OCI-M1 (cell line): Measurements from ENCODE around the gene ZNF316.
"Not testable (repeated sequence)": the region's sequence is repeated elsewhere in the genome, so short reads cannot be mapped to it uniquely, and the experiment has no call there.

Source experiments
- DNase-seq: peaks from one replicate; lab custom pipeline; 2025; lab: John Stamatoyannopoulos, UW

The ZNF316 gene

DNA sequence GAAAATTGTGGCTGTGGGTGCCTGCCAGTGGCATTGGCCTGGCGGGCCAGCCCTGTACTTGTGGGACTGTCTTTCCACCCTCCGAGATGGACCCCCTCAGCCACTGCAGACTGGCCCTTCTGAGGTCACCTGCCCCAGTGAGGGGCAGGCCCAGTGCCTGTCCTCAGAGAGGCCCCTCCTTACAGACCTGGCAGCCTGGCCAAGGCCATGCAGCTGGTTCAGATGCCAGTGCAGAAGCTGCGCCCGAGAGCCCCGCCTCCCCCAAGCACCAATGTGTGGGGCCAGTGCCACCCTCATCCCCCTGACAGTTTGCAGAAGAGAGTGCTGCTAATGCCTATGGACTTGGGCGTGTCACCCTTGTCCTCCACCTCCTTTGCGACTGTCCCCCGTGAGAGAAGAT, 10.0 kb downstream of the ZNF316 start:
- no peak for DNase-seq

- no peak for DNase-seq
Measured at GRCh38 chr7:6647541-6647940, 10.4 kb downstream of the ZNF316 start.

DNA sequence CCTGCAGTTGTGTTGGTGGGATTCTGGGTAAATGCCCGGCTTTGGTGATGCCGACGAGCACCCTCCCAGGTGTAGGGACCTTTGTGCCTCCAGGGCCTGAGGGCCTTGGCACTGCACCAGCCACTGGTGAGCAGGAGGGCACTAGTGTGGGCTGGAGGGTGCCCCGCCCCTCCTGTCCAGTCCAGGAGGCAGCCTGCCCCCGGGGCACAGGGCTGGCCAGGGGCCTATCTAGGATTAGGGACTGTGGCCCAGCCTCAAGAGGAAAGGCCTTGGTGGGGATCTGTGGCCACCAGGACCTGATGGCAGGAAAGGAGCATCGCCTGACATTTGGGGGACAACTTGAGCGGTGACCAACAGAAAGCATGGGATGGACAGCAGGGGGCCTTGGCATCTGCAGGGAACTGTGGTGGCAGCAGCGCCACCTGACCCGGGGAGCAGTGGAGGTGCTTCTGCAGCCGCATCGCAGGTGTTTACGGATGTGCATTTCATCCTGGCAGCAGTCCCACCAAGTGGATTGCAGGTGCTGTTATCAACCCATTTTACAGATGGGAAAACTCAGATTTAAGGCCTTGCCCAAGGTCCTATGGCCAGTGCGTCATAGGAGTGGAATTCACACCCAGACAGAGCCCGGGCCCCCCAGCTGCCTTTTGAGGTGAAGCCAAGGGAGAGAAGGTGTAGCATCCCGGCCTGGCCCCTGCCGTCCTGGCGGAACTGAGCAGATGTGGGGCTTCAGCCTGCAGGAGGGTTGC, 11.1 kb downstream of the ZNF316 start:
- no peak for DNase-seq

DNA sequence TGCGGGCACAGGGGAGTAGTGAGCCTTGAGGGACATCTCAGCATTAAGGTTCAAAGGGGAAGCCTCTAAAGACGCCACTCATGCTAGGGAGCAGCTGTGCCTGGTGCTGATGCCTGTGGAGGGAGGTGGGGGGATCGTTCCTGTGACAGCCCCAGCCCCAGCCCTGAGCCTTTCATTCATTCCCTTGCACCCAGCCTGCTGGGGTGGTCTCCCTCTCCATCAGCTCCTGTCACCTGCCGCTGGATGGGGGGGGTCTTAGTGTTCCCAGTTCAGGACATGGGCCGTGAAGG, 11.6 kb downstream of the ZNF316 start:
- no peak for DNase-seq

DNA sequence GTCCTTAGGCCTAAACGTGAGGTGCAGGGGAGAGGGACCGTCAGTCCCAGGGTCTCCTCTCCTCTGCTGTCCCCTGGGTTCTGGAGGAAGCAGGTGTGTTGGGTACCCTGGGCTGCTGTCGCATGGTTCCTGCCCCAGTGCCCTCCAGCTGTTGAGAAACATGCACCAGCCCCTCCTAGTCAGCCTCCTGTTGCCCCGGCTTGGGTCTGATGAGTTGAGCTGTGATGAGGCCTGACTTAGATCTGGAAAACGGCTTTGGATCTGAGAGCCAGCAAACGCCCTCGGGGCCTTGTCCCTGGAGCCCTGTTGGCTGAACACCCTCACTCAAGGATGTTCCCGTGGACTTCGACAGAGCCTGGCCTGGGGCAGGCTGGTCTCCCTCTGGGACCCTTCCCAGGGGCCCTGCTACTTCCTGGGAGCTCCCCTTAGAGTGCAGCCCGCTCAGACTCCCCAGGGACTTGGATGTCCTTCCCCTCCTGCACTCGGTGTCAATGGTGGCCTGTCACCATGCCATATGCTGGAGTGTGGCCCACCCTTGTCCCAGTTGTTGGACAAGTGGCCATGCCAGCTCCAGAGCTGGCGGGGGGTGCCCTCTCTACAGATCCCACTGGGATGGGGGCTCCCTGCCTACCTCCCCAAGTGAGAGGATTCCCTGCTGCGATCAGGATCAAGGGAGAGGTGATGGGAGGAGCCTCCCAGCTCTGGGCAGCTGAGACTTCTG, 12.3 kb downstream of the ZNF316 start:
- DNase-seq, result no peak

DNA sequence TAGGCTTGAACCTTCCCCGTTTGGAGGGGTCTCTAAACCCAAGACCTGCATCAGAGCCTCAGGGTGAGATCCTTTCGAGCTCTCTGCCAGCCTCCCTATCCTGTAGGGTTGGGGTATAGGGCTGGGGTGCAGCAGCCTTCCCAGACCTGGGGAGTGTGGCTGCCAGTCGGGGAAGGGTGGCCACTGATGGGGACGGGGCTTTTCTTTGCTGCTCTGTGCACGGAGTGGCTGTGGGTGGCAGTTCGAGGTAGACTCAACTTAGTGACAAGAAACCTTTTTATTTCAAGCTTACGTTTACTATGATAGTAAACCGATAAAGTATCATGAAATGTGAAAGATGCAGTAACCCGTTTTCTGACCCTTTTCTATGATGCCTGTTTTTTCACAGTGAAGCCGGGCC, 13.0 kb downstream of the ZNF316 start:
- no peak for DNase-seq

DNA sequence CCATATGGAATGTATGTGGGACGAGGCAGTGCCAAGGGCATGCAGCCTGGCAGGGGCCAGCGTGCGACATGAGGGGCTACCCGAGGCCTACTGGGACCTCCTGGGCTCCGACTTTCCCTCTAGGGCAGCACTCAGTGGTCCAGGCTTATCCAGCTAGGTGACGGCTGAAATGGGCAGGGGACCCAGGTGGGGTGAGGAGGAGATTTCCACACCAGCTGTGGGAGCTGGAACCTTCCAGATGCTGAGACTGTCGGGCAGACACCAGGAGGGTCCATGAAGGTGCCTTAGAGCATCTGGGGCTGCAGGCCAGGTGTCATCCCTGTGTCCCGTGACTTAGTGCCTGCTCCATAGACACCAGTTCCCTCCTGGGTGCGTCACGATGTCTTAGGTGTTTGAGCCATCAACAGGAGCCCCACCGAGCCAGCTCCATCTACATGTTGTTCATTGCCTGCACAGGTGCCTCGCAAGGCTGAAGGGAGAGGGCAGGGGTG, 13.4 kb downstream of the ZNF316 start:
- DNase-seq, result no peak

DNA sequence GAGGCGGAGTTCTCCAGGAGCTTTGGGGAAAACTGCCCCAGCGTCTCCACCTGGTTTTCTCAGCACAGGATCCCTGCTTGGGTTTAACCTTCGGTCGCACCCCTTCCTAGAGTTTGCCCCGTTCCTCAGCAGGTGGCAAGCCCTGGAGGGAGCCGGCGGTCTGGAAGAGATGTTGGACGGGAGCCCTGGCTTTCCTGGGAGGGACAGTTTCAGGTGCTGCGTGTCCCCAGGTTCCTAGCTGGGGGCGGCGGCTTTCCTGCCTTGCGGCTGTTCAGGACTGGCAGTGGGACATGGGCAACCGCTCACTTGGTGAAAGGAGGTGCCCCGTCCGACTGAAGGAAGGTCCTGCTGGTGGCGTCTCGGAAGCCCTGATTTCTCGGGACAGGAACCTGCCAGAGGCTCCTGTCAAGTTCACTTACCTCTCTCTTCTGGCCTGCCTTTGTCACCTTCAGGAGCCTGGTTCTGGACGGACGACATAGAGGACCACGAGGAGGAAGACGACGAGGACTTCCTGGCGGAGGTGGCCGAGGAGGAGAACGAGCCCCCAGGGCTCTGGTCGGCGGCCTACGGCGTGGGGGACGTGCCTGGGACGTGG, 14.8 kb downstream of the ZNF316 start:
- DNase-seq, result no peak

GRCh38 chr7:6652446-6653011, 15.4 kb downstream of the ZNF316 start:
- DNase-seq, result no peak

- DNase-seq, result no peak
Measured at GRCh38 chr7:6653071-6654003, 16.2 kb downstream of the ZNF316 start.

- no peak for DNase-seq
Measured at GRCh38 chr7:6654113-6654841, 17.2 kb downstream of the ZNF316 start.

DNA sequence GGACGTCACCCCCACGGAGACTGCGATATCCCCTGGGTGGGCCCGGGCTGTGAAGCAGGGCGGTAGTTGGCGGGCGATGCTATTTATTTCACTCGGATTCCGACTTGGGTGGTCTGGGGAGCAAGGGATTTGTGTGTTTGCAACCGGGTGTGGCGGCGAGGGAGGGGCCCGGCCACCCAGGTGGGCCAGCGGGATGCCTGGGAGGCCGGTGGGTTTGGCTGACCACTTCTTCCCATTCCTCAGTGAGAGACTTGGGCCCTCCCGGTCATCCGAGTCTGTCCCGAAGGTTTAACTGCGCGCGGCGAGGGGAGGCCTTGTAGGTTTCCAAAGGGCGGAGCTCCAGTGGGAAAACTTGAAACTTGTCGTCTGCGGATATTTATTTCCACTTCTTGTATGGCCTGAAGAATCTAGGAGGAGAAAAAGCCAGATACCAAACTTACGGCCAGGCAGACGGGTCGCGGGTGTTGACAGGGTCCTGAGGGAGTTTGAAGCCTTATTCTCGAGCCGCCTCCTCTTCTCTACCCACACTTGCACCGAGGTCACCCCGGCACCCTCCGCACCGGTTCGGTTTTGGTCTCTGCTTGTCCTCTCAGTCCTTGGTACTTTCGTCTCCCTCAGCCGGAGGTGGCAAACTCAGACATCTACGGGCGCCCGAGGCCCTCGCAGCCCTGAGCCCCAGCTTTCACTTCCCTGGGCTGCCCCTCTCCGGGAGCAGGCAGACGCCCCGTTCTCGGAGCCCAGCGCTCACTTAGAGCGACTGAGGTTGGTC, 17.9 kb downstream of the ZNF316 start:
- no peak for DNase-seq

GRCh38 chr7:6655636-6656385, 18.7 kb downstream of the ZNF316 start:
- no peak for DNase-seq

DNA sequence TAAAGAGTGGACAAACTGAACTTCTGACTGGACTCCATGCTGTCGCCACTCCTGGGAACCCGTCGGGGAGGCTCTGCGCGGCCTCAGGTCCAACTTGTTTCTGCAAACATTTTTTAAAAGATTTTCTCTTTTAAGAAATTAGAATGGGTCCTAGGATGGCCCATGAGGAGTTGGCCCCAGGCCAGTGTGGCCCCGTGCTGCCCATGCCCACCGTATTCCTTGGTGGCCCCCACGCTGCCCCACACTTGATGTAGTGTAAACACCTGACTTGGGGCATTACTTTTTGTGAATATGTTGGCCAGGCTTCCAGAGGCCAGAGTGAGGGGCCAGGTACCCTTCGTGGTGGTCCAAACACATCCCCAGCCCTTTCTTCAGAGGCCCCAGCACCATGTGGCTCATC, 19.3 kb downstream of the ZNF316 start:
- no peak for DNase-seq

- DNase-seq, result no peak
Measured at GRCh38 chr7:6658618-6659345, 21.7 kb downstream of the ZNF316 start.

DNA sequence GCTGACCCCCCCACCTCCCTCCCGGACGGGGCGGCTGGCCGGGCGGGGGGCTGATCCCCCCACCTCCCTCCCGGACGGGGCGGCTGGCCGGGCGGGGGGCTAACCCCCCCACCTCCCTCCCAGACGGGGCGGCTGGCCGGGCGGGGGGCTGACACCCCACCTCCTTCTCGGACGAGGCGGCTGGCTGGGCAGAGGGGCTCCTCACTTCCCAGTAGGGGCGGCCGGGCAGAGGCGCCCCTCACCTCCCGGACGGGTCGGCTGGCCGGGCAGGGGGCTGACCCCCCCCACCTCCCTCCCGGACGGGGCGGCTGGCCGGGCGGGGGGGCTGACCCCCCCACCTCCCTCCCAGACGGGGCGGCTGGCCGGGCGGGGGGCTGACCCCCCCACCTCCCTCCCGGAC, 33.7 kb downstream of the ZNF316 start:
- DNase-seq, result not testable (repeated sequence)

GRCh38 chr7:6675807-6676405, 38.8 kb downstream of the ZNF316 start:
- DNase-seq, result no peak

GRCh38 chr7:6680146-6680545, 43.0 kb downstream of the ZNF316 start:
- DNase-seq, result no peak

- peak; percentile 3 for DNase-seq
Measured at GRCh38 chr7:6691103-6691502, 54.0 kb downstream of the ZNF316 start.
